ENCODE results near the gene IFI44L.

The IFI44L gene

GRCh38 chr1:78641558-78641957 is 21.3 kb downstream of the IFI44L start:
- DNase-seq (ENCODE audit: low spot score), result no peak

GRCh38 chr1:78645723-78646122 is 25.5 kb downstream of the IFI44L start:
- no peak for DNase-seq (ENCODE audit: low spot score)

GRCh38 chr1:78647238-78647637 is 27.0 kb downstream of the IFI44L start:
- DNase-seq (ENCODE audit: low spot score), result no peak

- no peak for DNase-seq (ENCODE audit: low spot score)
These were observed 29.4 kb downstream of the IFI44L start, which contains the start of gene IFI44 for GRCh38 chr1:78649628-78650027. IFI44 (plus strand) TSS chr1:78649831; CDS start chr1:78650196, 365 bp downstream.

- DNase-seq (ENCODE audit: low spot score), result no peak
These were observed 29.9 kb downstream of the IFI44L start for GRCh38 chr1:78650114-78650660.

GRCh38 chr1:78651241-78651640 is 31.0 kb downstream of the IFI44L start:
- no peak for DNase-seq (ENCODE audit: low spot score)

GRCh38 chr1:78652019-78652560 is 31.8 kb downstream of the IFI44L start:
- no peak for DNase-seq (ENCODE audit: low spot score)

GRCh38 chr1:78658901-78659300 is 38.7 kb downstream of the IFI44L start:
- DNase-seq (ENCODE audit: low spot score), result no peak

GRCh38 chr1:78663923-78664322 is 43.7 kb downstream of the IFI44L start:
- no peak for DNase-seq (ENCODE audit: low spot score)

- DNase-seq (ENCODE audit: low spot score), result no peak
These were observed 44.5 kb downstream of the IFI44L start for GRCh38 chr1:78664763-78665162.

GRCh38 chr1:78665809-78666208 is 45.6 kb downstream of the IFI44L start:
- DNase-seq (ENCODE audit: low spot score), result no peak

GRCh38 chr1:78667939-78668338 is 47.7 kb downstream of the IFI44L start:
- no peak for DNase-seq (ENCODE audit: low spot score)

- DNase-seq (ENCODE audit: low spot score), result no peak
These were observed 48.2 kb downstream of the IFI44L start for GRCh38 chr1:78668427-78668826.

GRCh38 chr1:78672428-78672827 is 52.2 kb downstream of the IFI44L start:
- no peak for DNase-seq (ENCODE audit: low spot score)

- DNase-seq (ENCODE audit: low spot score), result no peak
These were observed 52.9 kb downstream of the IFI44L start for GRCh38 chr1:78673120-78673519.

GRCh38 chr1:78676347-78676982 is 56.2 kb downstream of the IFI44L start:
- peak; percentile 19 for DNase-seq (ENCODE audit: low spot score)

- DNase-seq (ENCODE audit: low spot score), result no peak
These were observed 56.7 kb downstream of the IFI44L start for GRCh38 chr1:78676993-78677392.

- DNase-seq (ENCODE audit: low spot score), result no peak
These were observed 57.5 kb downstream of the IFI44L start for GRCh38 chr1:78677788-78678187.

- DNase-seq (ENCODE audit: low spot score), result no peak
These were observed 58.1 kb downstream of the IFI44L start for GRCh38 chr1:78678324-78678723.

GRCh38 chr1:78681265-78681664 is 61.0 kb downstream of the IFI44L start:
- no peak for DNase-seq (ENCODE audit: low spot score)

- no peak for DNase-seq (ENCODE audit: low spot score)
These were observed 62.2 kb downstream of the IFI44L start for GRCh38 chr1:78682496-78682895.

GRCh38 chr1:78683079-78683478 is 62.8 kb downstream of the IFI44L start:
- no peak for DNase-seq (ENCODE audit: low spot score)

- DNase-seq (ENCODE audit: low spot score), result no peak
These were observed 67.1 kb downstream of the IFI44L start for GRCh38 chr1:78687315-78687714.

GRCh38 chr1:78687914-78688313 is 67.7 kb downstream of the IFI44L start:
- no peak for DNase-seq (ENCODE audit: low spot score)
